Cardiac muscle cell (in vitro differentiated cells and primary cell): Measurements from ENCODE around the gene UGT2A2. TPM values are rescaled to one million over a fixed set of nuclear protein-coding genes. Genes with fewer than 3 reads are reported as not detected.

ENCODE experiments used
- DNase-seq, 2 donors: peaks; one replicate each; pipeline versions ENCODE4 v3.0.0 to v3.0.0-alpha.2; 2010 to 2017; ENCODE audit warnings: low read depth in 1 of 2, low spot score in 1 of 2
- H3K27ac ChIP-seq: fragments of 200-600 bp; sonication (generic); 2 replicates; pipeline ENCODE4 v1.5.1; 2016
- H3K27me3 ChIP-seq: fragments of 200-600 bp; sonication (generic); 2 replicates; pipeline ENCODE4 v1.6.0; 2016; ENCODE audit warnings: control low read depth
- H3K36me3 ChIP-seq: fragments of 200-600 bp; sonication (generic); 2 replicates; pipeline ENCODE4 v1.5.1; 2016; ENCODE audit warnings: control low read depth
- H3K4me1 ChIP-seq: fragments of 200-600 bp; sonication (generic); 2 replicates; pipeline ENCODE4 v1.8.1; 2017; ENCODE audit warnings: low read depth, mild to moderate bottlenecking, mixed run types
- H3K4me3 ChIP-seq: fragments of 200-600 bp; sonication (generic); 2 replicates; pipeline ENCODE4 v1.5.1; 2016; ENCODE audit warnings: mild to moderate bottlenecking
- H3K9me3 ChIP-seq: fragments of 200-600 bp; sonication (generic); 2 replicates; pipeline ENCODE4 v1.5.1; 2017; ENCODE audit warnings: low read depth, mild to moderate bottlenecking, control low read depth
- CTCF ChIP-seq: IDR thresholded peaks from 2 replicates; pipeline ENCODE4 v1.5.1; 2012; ENCODE audit warnings: low read depth, mild to moderate bottlenecking, low read length
- polyA plus RNA-seq: library from polyadenylated mRNA; unstranded; fragments of >200 nt; fragmentation: Nextera tagmentation; extraction: Ambion mirVana; gene quantifications from 2 replicates; pipeline ENCODE4 v1.2.1, GENCODE V29; 2016
- total RNA-seq: library from RNA; depleted of rRNA; stranded (reverse); fragments of >200 nt; gene quantifications from 2 replicates; pipeline ENCODE4 v1.2.3, GENCODE V29; 2016

The UGT2A2 gene
- total and polyA plus RNA-seq, 2 experiments from 2014 or later, result not detected

- DNase-seq, result no peak
- TF ChIP-seq CTCF, result no peak
- H3K27ac ChIP-seq, result no peak overlapping the region
Measured at GRCh38 chr4:69576251-69576877, 63.1 kb downstream of the UGT2A2 start.

DNA sequence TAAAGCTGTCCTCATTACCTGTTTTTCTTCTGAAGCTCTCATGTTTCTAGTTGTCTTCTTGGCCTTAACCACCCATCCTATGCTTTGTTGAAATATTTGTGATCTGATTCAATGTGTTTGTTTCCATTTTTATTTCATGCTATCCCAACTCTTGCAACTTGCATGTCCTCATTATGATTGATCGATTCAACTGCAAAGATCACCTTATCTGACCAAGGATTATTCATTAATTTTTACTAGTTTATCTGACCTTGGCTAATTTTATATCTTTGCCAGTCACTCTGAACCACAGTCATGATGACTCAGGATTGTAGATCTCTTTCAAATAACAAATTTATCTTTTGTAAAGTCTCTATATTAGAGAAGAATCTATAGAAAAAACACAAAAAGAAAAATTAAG, 70.7 kb downstream of the UGT2A2 start:
- H3K27ac ChIP-seq, result no peak overlapping the region
- no peak for DNase-seq
- TF ChIP-seq CTCF, result no peak
- no peaks in the 10 kb centered on the region for H3K27me3 ChIP-seq
- no peak overlapping the region for H3K4me3 ChIP-seq
- H3K36me3 ChIP-seq, result no peaks in the 10 kb centered on the region
- H3K9me3 ChIP-seq, result no peaks in the 10 kb centered on the region
- no peaks in the 10 kb centered on the region for H3K4me1 ChIP-seq

More at GRCh38 chr4:69576251-69576877, 63.1 kb downstream of the UGT2A2 start:
- no peaks in the 10 kb centered on the region for H3K9me3 ChIP-seq
- H3K4me3 ChIP-seq, result no peak overlapping the region
- H3K27me3 ChIP-seq, result no peaks in the 10 kb centered on the region
- H3K36me3 ChIP-seq, result no peaks in the 10 kb centered on the region
- H3K4me1 ChIP-seq, result no peaks in the 10 kb centered on the region

GRCh38 chr4:69563424-69563823, 76.0 kb downstream of the UGT2A2 start:
- no peak for DNase-seq
- H3K27ac ChIP-seq, result no peak overlapping the region
- no peak for TF ChIP-seq CTCF
- H3K4me1 ChIP-seq, result no peaks in the 10 kb centered on the region
- H3K4me3 ChIP-seq, result no peak overlapping the region
- no peaks in the 10 kb centered on the region for H3K9me3 ChIP-seq
- H3K36me3 ChIP-seq, result no peaks in the 10 kb centered on the region
- H3K27me3 ChIP-seq, result no peaks in the 10 kb centered on the region

GRCh38 chr4:69549651-69550050, 89.8 kb downstream of the UGT2A2 start:
- TF ChIP-seq CTCF, result no peak
- no peaks in the 10 kb centered on the region for H3K9me3 ChIP-seq
- no peak overlapping the region for H3K4me3 ChIP-seq
- H3K36me3 ChIP-seq, result no peaks in the 10 kb centered on the region
- H3K27ac ChIP-seq, result no peak overlapping the region
- H3K4me1 ChIP-seq, result no peaks in the 10 kb centered on the region
- no peaks in the 10 kb centered on the region for H3K27me3 ChIP-seq
- DNase-seq, result no peak

- Histone ChIP-seq H3K36me3 (no peaks in the 10 kb centered on the region), H3K9me3 (no peaks in the 10 kb centered on the region), H3K27ac (no peak overlapping the region), H3K27me3 (no peaks in the 10 kb centered on the region), H3K4me1 (no peaks in the 10 kb centered on the region), H3K4me3 (no peak overlapping the region)
- peak in 1 of 2 donors; percentile 24 for DNase-seq
- no peak for TF ChIP-seq CTCF
Measured at GRCh38 chr4:69546134-69546765, 93.2 kb downstream of the UGT2A2 start.

Other genes with a start within 250 kb of the UGT2A2 start
- gene UGT2B4, start 143.7 kb downstream of the UGT2A2 start, total RNA-seq, result not detected in 2 replicates
- gene UGT2B4, start 143.7 kb downstream of the UGT2A2 start, polyA plus RNA-seq, result not detected in 2 replicates
- not detected in 2 replicates for gene UGT2A1, start 13.6 kb upstream of the UGT2A2 start, total RNA-seq
- gene UGT2A1, start 13.6 kb upstream of the UGT2A2 start, polyA plus RNA-seq, result not detected in 2 replicates
- not detected in 2 replicates for gene SULT1B1, start 121.0 kb upstream of the UGT2A2 start, total RNA-seq
- gene SULT1B1, start 121.0 kb upstream of the UGT2A2 start, polyA plus RNA-seq, result not detected in 2 replicates
- gene SULT1E1, start 220.5 kb upstream of the UGT2A2 start, total RNA-seq, result not detected in 2 replicates
- gene SULT1E1, start 220.5 kb upstream of the UGT2A2 start, polyA plus RNA-seq, result not detected in 2 replicates